HCEC 1CT (cell line): Measurements from ENCODE around the gene FHIT.
"Not testable (repeated sequence)": the region's sequence is repeated elsewhere in the genome, so short reads cannot be mapped to it uniquely, and the experiment has no call there.

Source experiments
- DNase-seq: peaks from one replicate; pipeline ENCODE4 v3.0.0-alpha.2; 2017

FHIT gene

DNA sequence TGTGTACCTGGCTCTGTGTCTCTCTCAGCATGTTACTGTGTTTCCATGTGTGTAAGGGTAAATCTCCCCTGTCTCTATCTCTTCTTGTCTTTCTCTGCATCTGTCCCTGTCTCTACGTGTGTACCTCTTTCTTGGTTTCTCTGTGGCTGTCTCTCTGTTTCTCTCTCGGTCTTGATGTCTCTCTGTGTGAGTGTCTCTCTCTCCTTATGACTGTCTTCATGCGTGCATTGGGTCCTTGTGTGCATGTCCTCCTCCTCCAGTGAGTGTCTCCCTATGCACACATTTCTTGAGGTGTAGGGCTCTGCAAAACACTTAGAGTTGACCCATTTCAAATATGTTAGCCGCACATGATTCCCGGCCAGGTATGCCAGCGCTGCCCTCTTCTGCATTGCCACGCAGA is 1298.1 kb downstream of the FHIT start:
- DNase-seq: no peak

GRCh38 chr3:59949311-59949710 is 1301.9 kb downstream of the FHIT start:
- no peak for DNase-seq

DNA sequence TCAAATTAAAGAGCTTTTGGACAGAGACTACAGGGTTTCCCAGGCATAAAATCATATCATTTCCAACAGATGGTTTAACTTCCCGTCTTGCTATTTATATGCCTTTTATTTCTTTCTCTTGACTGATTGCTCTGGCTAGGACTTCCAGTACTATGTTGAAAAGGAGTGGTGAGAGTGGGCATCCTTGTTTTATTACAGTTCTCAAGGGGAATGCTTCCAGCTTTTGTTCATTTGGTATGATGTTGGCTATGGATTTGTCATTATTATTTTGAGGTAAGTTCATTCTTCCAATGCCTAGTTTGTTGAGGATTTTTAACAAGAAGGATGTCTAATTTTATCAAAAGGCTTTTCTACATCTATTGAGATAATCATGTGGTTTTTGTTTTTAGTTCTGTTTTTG is 1304.9 kb downstream of the FHIT start:
- no peak for DNase-seq

DNA sequence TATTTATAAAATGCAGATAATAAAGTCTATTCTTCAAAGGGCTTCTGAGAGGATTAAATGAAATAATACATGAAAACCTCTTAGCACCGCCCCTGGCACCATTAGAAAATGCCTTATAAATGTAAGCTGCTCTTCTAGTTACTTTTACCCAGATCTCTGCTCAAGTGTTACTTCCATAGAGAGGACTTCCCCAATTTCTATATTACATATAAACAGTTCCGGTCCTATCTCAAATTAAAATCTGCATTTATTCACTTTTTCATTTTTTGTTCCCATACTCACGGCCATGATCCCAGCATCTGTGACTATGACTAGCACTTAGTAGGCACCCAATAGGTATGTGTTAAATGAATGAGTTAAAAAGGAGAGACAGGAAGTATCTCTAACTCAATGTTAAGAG is 1310.5 kb downstream of the FHIT start:
- DNase-seq: no peak

DNA sequence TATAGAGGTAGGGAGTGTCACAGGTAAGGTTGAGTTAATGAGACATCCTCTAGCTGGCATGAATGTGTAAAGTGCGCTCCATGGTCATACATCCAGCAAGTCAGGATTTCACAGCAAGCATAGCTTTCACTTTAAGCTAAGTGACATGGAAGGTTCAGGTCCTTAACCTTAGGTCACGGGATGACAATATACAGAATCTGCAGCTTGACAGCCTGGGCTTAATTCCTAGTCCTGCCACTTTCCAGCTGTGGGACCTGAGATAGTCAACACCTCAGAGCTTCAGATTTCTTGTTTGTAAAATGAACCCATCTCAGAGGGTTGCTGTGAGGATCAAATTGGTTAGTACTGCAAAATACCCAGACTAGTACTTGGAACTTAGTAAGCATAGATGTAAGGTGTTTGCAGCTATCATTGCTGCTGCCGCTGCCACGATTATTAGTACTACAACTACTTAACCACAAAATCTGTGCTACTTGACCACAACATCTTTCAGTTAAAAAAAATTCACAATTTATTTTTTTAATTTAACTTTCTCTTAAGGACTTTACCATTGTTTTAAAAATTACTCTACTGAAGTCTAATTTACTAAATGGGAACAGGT is 1311.3 kb downstream of the FHIT start:
- DNase-seq: no peak

DNA sequence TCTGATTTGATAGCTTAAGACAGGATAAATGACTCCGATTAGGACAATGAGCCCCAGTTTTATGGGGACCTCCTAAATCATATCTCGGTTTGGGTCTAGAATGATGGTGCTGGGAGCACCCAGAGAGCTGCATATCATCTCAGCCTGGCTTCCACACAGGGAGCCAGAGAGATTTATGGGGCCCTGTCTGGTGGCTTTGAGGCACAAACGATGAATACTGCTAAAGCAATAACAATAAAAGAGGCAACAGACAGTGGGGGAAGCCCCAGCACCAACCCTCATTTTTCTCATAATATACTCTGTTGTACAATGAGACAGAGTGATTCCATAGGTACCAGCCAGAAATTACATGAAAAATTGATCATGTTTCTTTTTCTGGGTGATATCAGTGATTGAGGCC is 1312.4 kb downstream of the FHIT start:
- no peak for DNase-seq

GRCh38 chr3:59937201-59937600 is 1314.1 kb downstream of the FHIT start:
- DNase-seq: no peak

DNA sequence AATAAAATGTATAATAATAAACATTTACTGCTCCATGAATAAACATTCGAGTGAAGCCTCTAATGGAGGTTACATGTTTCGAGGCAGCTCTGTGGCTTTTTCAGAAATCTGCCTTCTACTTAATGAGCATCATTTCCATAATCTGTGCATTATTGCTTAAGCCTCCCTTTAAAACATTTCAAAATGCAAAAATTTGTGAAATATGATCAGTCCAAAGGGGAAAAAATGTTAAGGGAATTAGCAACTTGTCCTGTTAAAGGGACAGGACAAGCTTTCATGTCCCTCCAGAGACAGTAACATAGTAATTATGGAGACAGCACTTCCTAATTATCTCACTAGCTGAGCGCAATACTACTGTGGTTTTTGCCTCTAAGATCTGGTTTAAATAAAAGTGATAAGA is 1314.8 kb downstream of the FHIT start:
- DNase-seq: no peak

- DNase-seq: no peak
Measured at GRCh38 chr3:59935025-59935424, 1316.2 kb downstream of the FHIT start.

DNA sequence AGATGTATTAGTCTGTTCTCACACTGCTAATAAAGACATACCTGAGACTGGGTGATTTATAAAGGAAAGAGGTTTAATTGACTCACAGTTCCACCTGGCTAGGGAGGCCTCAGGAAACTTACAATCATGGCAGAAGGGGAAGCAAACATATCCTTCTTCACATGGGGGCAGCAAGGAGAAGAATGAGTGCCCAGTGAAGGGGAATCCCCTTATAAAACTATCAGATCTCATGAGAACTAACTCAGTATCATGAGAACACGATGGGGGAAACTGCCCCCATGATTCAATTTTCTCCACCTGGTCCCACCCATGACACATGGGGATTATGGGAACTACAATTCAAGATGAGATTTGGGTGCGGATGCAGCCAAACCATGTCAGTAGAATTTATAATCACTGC is 1316.7 kb downstream of the FHIT start:
- not testable (repeated sequence) for DNase-seq

GRCh38 chr3:59930170-59930569 is 1321.1 kb downstream of the FHIT start:
- no peak for DNase-seq

DNA sequence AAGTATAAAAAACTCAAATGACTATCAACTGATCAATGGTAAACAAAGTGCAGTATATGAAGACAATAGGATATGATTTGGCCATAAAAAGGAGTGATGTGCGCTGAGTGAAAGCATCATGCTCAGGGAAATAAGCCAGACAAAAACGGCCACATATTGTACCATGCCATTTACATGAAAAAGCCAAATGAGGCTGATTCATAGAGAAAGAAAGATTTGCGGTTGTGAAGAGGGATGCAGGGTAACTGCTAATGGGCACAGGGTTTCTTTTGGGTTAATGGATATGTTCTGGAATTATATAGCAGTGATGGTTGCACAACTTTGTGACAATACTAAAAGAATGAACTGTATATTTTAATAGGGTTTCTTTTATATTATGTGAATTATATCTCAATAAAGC is 1324.2 kb downstream of the FHIT start:
- DNase-seq: no peak

DNA sequence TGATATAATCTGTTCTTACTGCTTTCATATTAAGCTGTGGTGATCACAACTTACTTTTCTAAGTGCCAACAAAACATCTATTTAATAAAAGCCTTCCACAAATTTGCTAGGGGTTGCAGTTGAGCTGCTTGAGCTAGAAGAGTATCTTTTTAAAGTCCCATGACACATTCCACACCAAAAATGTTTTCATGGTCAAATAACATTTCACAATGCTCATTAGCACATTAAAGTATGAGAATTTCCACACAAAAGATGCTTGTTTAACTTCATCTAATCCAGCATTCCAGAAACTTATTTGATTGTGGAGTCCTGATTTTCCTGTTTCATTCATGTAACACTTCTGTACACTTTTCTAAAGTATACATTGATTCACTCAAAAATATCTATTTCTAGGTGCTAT is 1325.3 kb downstream of the FHIT start:
- no peak for DNase-seq

DNA sequence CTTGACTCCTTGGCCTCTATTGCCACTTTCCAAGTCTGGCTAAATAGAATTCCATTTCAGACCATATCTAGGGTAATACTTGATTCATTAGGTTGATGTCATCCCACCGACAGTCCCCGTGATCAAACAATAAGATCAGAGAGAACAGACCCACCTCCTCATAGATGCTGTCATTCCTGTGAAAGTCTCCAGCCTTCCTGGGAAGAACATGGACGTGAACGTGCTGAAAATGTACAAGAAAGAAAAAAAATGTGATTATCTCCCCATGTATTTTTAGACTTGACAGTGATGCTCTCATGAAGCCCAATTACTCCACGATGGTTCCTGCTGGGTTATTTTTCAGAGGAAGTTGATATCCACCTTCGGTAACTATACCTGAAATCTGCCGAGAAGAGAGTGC is 1329.1 kb downstream of the FHIT start:
- DNase-seq: no peak

GRCh38 chr3:59920822-59921221 is 1330.4 kb downstream of the FHIT start:
- no peak for DNase-seq

DNA sequence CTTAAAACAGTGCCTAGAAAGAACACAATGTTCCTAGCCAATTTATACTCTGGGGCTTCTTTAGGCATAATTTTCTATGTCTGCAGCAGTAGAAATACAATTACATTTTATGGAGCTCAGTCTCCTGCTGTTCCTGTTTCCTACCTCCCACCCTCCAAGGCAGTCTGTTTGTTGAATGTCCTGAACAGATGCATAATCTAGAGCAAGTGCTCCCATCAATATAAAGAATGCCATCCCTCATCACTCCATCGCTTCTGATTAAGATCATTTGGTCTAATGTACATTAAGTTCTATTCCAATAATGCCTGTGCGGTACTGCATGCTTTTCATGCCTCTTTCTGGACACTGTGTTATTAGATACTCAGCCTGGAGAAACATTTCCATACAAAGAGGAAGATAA is 1331.7 kb downstream of the FHIT start:
- no peak for DNase-seq

DNA sequence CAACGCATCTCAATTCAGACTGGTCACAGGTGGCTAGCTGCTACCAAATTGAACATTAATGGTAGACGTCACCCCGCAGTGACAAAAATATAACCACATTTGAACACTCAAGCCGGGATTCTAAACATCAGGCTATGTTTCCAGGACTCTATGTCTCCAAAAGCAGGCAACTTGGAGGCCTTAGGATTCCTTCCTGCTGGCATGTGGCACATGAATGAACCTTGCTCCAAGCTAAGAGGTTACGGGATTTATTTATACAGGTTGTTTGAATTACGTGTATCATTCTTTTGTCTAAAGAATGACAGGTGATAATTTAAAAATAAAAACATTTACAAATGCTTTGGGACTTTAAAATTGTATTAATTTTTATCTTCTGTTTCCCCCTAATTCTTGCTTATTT is 1337.0 kb downstream of the FHIT start:
- DNase-seq: no peak

GRCh38 chr3:59913645-59914044 is 1337.6 kb downstream of the FHIT start:
- DNase-seq: no peak

GRCh38 chr3:59908701-59909100 is 1342.6 kb downstream of the FHIT start:
- no peak for DNase-seq

DNA sequence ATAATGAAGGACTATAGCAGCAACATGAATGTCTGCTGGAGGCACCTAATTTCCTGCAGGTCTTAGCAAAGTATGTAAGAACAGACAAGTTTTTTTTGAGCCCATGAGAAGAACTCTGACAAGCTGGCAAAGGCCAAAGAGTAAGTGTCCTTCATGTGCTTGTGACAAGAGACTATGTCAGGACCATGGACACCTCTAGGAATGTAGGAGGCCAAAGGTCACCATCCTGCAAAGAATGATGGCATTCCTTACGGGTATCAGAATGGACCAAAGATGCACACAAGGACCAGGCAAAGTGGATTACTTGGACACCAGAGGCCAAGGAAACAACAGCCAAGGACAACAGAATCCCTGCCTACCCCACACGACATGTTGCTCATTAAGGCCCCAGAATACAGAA is 1343.0 kb downstream of the FHIT start:
- no peak for DNase-seq

GRCh38 chr3:59904296-59904695 is 1347.0 kb downstream of the FHIT start:
- no peak for DNase-seq

DNA sequence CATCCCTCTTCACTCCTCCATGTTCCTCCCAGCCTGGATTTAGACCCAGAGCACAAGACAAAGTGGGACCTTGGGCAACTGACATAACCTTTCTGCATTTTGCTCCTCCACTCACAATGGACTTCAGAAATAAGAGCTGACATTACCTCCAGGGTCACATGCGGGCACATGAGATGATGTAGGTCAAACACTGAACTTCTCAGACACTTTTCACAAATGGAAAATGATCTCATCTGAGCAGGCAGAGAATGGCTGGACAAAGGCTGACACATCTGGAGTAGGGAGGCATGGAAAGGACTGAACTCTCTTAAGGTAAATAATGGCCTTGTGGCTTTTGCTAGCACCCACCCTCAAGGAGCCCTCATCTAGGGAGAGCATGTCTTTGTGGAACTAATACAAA is 1352.2 kb downstream of the FHIT start:
- no peak for DNase-seq

GRCh38 chr3:59895972-59896371 is 1355.3 kb downstream of the FHIT start:
- DNase-seq: no peak

GRCh38 chr3:59894425-59895121 is 1356.7 kb downstream of the FHIT start:
- DNase-seq: no peak

DNA sequence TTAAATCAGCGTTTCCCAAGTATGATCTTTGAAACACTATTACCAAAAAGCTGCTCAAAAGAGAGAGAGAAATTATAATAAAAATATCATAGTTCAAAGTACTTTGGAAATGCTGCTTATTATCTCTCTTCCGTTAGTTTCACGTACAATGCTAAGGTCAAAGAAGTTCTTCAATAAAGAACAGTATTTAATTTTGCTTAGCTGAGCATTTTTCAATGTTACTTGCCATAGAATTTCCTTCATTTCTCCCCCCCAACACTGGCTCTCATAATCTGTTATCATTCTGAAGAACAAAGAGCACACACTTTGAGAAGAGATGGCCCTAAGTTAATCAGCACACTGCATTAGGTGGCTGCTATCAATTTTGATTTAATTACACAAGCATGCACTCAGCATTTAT is 1360.6 kb downstream of the FHIT start:
- DNase-seq: no peak
